D721Med (cell line): Measurements from ENCODE around the gene MRPL14.

Source experiments
- DNase-seq: peaks from one replicate; pipeline ENCODE4 v3.0.0; 2011; ENCODE audit warnings: low spot score; ENCODE audit not compliant: insufficient read length
- FAIRE-seq: peaks from 2 replicates; lab custom pipeline; 2011; peaks lifted over from hg19 to GRCh38; lab: Jason Lieb, UNC
- CTCF ChIP-seq: IDR thresholded peaks from 2 replicates; pipeline ENCODE4 v1.5.1; 2012; ENCODE audit warnings: mild to moderate bottlenecking, control low read depth; ENCODE audit not compliant: insufficient read depth; ENCODE audit errors: missing control alignments

Gene MRPL14

GRCh38 chr6:44074439-44074812 is 52.8 kb downstream of the MRPL14 start:
- FAIRE-seq (no peak), DNase-seq (peak; percentile 83)
- TF ChIP-seq CTCF = peak; percentile 95

GRCh38 chr6:44073612-44074438 is 53.4 kb downstream of the MRPL14 start:
- FAIRE-seq (no peak), DNase-seq (peak; percentile 50)
- no peak for TF ChIP-seq CTCF

GRCh38 chr6:44072959-44073611 is 54.2 kb downstream of the MRPL14 start:
- DNase-seq (peak; percentile 94), FAIRE-seq (no peak)
- TF ChIP-seq CTCF = no peak

- FAIRE-seq (no peak), DNase-seq (no peak)
- TF ChIP-seq CTCF = no peak
Measured at GRCh38 chr6:44072452-44072958, 54.7 kb downstream of the MRPL14 start.

GRCh38 chr6:44071670-44072451 is 55.4 kb downstream of the MRPL14 start:
- FAIRE-seq = no peak
- no peak for TF ChIP-seq CTCF
- DNase-seq = no peak

- FAIRE-seq = no peak
- TF ChIP-seq CTCF = no peak
- no peak for DNase-seq
Measured at GRCh38 chr6:44068607-44069296, 58.5 kb downstream of the MRPL14 start.
